GM06990 (cell line): Measurements from ENCODE around the gene PSD4.

ENCODE experiments used
- DNase-seq: peaks from one replicate; pipeline ENCODE4 v3.0.0-alpha.2; 2011; ENCODE audit not compliant: insufficient read length; ENCODE audit errors: extremely low read depth
- H3K27me3 ChIP-seq: replicated peaks from 2 replicates; pipeline ENCODE4 v1.6.0; 2011; ENCODE audit warnings: low read length; ENCODE audit not compliant: control insufficient read depth, insufficient read depth
- H3K36me3 ChIP-seq: 2 replicates; pipeline ENCODE4 v1.5.1; 2011; ENCODE audit warnings: low read length; ENCODE audit not compliant: control insufficient read depth, insufficient read depth
- H3K4me3 ChIP-seq: replicated peaks from 2 replicates; pipeline ENCODE4 v1.5.1; 2011; ENCODE audit warnings: low read depth, mild to moderate bottlenecking, control low read depth, low read length
- CTCF ChIP-seq: IDR thresholded peaks from 2 replicates; pipeline ENCODE4 v1.5.1; 2011; ENCODE audit warnings: low read length, control low read depth, mild to moderate bottlenecking, inconsistent platforms; ENCODE audit not compliant: insufficient read depth, poor library complexity, severe bottlenecking

The PSD4 gene

DNA sequence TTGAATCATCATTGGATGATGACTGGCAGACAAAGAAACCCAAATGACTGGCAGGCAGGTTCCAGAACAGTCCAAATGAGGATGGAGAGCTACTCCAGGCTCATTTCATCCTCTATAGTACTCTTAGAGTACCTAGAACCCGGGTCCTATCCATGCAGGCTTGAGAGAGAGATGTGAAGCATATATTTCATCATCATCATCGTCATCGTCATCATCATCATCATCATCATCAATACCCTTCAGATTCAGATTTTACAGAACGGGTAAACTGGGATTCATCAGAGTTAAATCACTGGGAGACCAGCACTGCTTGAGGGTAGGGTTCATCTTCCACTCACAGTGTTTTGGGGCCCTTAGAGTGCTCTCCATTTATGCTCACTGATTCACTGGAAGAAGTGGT is 52.7 kb downstream of the PSD4 start:
- H3K36me3 ChIP-seq, result no peaks in the 10 kb centered on the region
- no peak overlapping the region for H3K4me3 ChIP-seq
- no peak for TF ChIP-seq CTCF
- no peak for DNase-seq
- no peaks in the 10 kb centered on the region; the same call in 1 of the 2 replicates for H3K27me3 ChIP-seq

DNA sequence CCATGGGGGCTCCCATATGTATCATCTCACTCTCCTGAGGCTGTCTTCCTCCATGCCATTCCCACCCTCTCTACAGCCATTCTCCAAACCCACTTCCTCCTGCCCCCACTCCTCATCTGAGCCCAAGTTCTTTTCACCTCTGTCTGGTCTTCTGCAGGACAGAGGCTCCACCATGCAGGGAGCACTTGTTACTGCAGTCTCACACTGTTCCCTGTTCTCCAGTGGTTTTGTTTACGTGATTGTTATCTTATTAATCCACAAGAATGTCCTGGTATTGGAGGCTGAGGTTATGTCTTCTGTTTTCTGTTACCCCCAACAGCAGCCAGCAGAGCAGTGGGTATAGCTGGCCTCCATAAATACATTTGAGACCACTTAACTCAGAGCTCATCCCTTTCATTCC is 53.5 kb downstream of the PSD4 start:
- Histone ChIP-seq H3K27me3 (no peaks in the 10 kb centered on the region; the same call in 1 of the 2 replicates), H3K4me3 (no peak overlapping the region), H3K36me3 (no peaks in the 10 kb centered on the region)
- DNase-seq, result no peak
- TF ChIP-seq CTCF, result no peak

GRCh38 chr2:113227698-113228097 is 53.9 kb downstream of the PSD4 start:
- Histone ChIP-seq H3K4me3 (no peak overlapping the region), H3K36me3 (no peaks in the 10 kb centered on the region), H3K27me3 (no peaks in the 10 kb centered on the region)
- no peak for DNase-seq
- no peak for TF ChIP-seq CTCF

DNA sequence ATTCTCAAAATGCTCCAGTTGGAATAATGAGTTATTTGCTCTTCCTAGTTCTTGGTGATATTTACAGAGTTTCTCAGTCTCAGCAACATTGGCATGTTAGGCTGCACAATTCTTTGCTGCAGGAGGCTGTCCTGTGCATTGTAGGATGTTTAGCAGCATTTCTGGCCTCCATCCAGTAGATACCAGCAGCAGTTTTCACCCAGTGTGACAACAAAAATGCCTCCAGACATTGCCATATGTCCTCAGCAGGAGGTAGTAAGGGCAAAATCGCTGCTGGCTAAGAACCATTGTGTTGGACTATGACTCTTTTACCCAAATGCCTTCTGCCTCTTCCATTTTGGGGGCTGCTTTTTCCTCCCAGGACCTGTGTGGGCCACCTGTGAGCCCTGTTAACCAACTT is 54.6 kb downstream of the PSD4 start:
- TF ChIP-seq CTCF, result no peak
- Histone ChIP-seq H3K27me3 (no peaks in the 10 kb centered on the region), H3K4me3 (no peak overlapping the region), H3K36me3 (no peaks in the 10 kb centered on the region)
- no peak for DNase-seq

DNA sequence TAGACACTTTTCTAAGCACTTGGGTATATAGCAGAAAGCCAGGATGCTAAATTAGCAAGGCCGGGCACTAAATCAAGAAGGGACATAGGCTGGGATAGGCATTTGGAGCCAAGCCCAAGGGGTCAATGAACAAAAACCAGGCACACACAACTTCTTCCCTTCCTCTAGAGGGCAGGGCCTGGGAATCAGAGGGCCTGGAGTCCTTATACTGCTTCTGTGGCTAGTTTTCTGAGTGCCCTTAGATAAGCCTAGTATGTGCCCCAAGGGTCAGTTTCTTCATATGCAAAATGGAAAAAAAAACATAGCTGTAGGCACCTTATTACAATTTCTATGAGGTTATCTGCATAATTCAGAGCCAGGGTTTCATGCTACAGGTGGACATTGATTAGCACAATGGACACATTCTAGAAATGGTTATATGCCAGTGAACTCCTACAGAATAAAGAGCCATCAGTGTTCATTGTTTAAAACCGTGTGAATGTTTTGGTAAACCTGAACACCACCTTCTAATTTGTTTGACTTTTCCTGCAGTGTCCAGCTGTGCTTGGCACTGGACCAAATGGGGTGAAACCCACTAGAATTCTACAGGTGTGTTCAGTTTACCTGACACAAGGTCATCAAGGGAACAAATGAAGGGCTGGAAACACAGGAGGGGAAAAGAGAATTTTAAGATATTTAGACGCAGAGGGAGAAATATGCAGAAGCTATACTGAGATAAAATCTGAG is 55.4 kb downstream of the PSD4 start:
- no peak for DNase-seq
- Histone ChIP-seq H3K36me3 (no peaks in the 10 kb centered on the region), H3K4me3 (no peak overlapping the region), H3K27me3 (no peaks in the 10 kb centered on the region)
- TF ChIP-seq CTCF, result no peak

DNA sequence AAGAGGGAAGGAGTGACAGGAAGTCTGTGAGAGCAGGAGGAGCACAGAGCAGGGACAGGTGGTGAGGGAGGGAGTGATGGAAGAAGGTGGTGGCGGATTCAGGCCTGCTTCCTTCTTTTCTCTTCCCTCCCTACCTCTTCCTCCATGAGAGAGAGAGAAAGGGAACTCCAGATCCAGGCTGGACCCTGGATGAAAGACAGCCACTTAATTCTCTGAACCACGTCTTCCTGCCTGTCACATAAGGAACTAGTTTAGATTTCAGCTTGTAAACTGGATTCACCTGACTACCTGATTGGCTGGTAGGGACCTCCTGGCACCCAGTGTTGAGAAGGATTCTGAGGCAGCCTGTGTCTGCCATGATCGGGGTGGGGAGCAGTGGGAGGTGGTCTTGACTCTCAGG is 56.0 kb downstream of the PSD4 start:
- Histone ChIP-seq H3K27me3 (no peaks in the 10 kb centered on the region), H3K4me3 (no peak overlapping the region), H3K36me3 (no peaks in the 10 kb centered on the region)
- TF ChIP-seq CTCF, result no peak
- no peak for DNase-seq
